ENCODE results near the gene CAMK2N1. TPM values are rescaled to one million over a fixed set of nuclear protein-coding genes. Genes with fewer than 3 reads are reported as not detected.

Gene CAMK2N1
- total and polyA plus RNA-seq, 2 donors (not counting 1 experiment from before 2014, with no cell fraction given) = 79.9 to 156 TPM

DNA sequence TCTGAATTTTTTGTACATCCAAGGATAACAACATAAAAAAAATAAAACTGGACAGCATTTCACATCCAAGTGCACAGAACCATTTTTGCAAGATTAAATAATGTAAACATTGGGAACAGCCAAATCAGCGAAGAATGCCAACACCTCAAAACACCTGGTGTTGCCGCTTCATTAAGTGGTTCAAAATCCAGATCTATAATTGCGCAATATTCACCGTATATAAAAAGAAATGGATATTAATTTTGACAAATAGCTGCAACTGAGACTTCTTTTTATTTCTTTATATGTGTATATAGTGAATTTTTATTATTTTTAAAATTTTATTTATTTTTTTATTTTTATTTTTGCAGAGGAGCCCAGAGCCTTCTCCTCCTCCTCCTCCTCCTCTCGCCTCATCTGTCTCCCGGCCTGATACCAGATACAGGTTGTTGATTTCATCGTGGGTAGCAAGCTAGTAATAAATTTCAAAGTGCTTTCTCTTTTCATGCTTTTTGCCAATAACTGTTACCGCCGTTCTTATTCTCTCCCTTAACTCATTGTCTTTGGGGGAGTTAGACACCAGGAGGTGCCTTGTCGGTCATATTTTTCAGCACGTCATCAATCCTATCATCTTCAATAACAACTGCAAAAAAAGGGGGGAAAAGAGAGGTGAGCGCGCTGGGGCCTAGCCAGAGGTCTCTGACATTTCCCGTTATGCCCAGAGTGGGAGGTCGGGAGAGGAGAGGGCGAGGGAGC, 2.7 kb downstream of the CAMK2N1 start:
- Histone ChIP-seq H3K79me2 (ENCODE audit: control insufficient read depth, insufficient read depth, low read length) (peaks cover 31% of the 10 kb centered on the region), H3K9ac (ENCODE audit: insufficient read depth, low read length) (peak overlapping the region; percentile 92), H2AFZ (ENCODE audit: low read length) (no peak overlapping the region), H3K9me3 (ENCODE audit: control insufficient read depth, insufficient read depth, low read depth, low read length) (no peaks in the 10 kb centered on the region), H4K20me1 (ENCODE audit: control insufficient read depth, extremely low read depth, insufficient read depth, low read length) (no peaks in the 10 kb centered on the region), H3K4me3 (replicated peaks in 1 of 4; ENCODE audit: control extremely low read depth in 1 of 4, insufficient read depth in 1 of 4, low read depth in 3 of 4, low read length in 4 of 4) (peak overlapping the region; percentile 77 to 99 (median 88)), H3K4me2 (ENCODE audit: extremely low read depth, insufficient read depth, low read length) (peak overlapping the region; percentile 95), H3K4me1 (ENCODE audit: control insufficient read depth, extremely low read depth, insufficient read depth, low read length) (peaks cover 30% of the 10 kb centered on the region), H3K36me3 (ENCODE audit: control insufficient read depth, insufficient read depth, low read length) (no peaks in the 10 kb centered on the region), H3K27ac (ENCODE audit: insufficient read depth, low read length) (peak overlapping the region; percentile 53), H3K27me3 (ENCODE audit: control insufficient read depth, insufficient read depth, low read length) (no peaks in the 10 kb centered on the region)
- TF ChIP-seq, protein P1, sequence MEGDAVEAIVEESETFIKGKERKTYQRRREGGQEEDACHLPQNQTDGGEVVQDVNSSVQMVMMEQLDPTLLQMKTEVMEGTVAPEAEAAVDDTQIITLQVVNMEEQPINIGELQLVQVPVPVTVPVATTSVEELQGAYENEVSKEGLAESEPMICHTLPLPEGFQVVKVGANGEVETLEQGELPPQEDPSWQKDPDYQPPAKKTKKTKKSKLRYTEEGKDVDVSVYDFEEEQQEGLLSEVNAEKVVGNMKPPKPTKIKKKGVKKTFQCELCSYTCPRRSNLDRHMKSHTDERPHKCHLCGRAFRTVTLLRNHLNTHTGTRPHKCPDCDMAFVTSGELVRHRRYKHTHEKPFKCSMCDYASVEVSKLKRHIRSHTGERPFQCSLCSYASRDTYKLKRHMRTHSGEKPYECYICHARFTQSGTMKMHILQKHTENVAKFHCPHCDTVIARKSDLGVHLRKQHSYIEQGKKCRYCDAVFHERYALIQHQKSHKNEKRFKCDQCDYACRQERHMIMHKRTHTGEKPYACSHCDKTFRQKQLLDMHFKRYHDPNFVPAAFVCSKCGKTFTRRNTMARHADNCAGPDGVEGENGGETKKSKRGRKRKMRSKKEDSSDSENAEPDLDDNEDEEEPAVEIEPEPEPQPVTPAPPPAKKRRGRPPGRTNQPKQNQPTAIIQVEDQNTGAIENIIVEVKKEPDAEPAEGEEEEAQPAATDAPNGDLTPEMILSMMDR (conservative IDR thresholded peaks at IDR 0.05 in 1 of 2, IDR thresholded peaks at IDR 0.05 in 1 of 2; ENCODE audit: low read depth in 1 of 2, low read length in 2 of 2) = no peak
- TF ChIP-seq EZH2 (IDR thresholded peaks at IDR 0.05; ENCODE audit: low read length, missing control alignments) = no peak
- no peak for DNase-seq (ENCODE audit: low read depth in 2 of 2)

DNA sequence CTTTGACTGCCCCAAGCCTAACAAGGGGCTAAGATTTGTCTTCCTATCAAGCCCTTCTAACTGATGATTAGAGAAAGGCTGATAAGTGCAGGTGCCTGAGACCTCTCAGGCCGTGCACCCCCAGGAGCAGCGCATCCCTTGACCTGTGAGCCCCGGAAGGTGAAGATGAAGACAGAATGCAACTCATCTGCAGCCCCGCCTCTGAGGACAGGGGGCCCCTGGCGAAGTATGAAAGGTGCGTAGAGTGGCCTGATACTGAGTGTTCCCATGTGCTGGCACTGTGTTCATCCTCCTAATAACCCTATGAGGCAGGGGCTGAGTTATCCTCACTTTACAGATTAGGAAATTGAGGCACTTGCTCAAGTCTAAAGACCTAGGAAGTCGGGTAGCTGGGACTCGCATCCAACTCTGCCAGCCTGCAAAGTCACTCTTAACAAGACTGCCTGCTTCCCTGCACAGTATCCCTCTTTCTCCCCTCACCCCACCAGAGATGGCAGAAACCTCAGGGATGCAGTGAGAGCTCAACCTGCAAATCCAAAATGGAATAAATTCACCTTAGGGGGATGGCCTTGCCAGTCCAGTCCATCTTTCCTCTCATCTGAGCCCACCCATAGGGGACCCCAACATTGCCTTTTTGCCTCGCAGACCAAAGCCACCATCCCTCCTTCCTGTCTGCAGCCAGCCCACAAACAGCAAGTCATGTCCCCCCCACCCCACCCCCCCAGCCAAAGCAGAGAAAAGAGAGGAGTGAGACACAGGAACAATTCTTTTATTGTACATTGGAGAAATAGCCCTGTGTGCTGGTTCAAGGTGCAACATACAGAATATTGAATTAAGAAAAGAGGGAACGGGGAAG, 4.1 kb downstream of the CAMK2N1 start:
- TF ChIP-seq EZH2 (IDR thresholded peaks at IDR 0.05; ENCODE audit: low read length, missing control alignments) = no peak
- TF ChIP-seq, protein P1 (conservative IDR thresholded peaks at IDR 0.05 in 1 of 2, IDR thresholded peaks at IDR 0.05 in 1 of 2; ENCODE audit: low read depth in 1 of 2, low read length in 2 of 2) = no peak
- Histone ChIP-seq H3K9me3 (ENCODE audit: control insufficient read depth, insufficient read depth, low read depth, low read length) (no peaks in the 10 kb centered on the region), H3K9ac (ENCODE audit: insufficient read depth, low read length) (no peak overlapping the region), H4K20me1 (ENCODE audit: control insufficient read depth, extremely low read depth, insufficient read depth, low read length) (no peaks in the 10 kb centered on the region), H3K27ac (ENCODE audit: insufficient read depth, low read length) (peak overlapping the region; percentile 27), H3K27me3 (ENCODE audit: control insufficient read depth, insufficient read depth, low read length) (no peaks in the 10 kb centered on the region), H3K4me1 (ENCODE audit: control insufficient read depth, extremely low read depth, insufficient read depth, low read length) (peaks cover 38% of the 10 kb centered on the region), H2AFZ (ENCODE audit: low read length) (no peak overlapping the region), H3K4me2 (ENCODE audit: extremely low read depth, insufficient read depth, low read length) (peak overlapping the region; percentile 4), H3K79me2 (ENCODE audit: control insufficient read depth, insufficient read depth, low read length) (peaks cover 31% of the 10 kb centered on the region), H3K4me3 (replicated peaks in 1 of 4; ENCODE audit: control extremely low read depth in 1 of 4, insufficient read depth in 1 of 4, low read depth in 3 of 4, low read length in 4 of 4) (peak overlapping the region in 1 of 4 experiments; percentile 99), H3K36me3 (ENCODE audit: control insufficient read depth, insufficient read depth, low read length) (no peaks in the 10 kb centered on the region)
- DNase-seq (ENCODE audit: low read depth in 2 of 2) = no peak

DNA sequence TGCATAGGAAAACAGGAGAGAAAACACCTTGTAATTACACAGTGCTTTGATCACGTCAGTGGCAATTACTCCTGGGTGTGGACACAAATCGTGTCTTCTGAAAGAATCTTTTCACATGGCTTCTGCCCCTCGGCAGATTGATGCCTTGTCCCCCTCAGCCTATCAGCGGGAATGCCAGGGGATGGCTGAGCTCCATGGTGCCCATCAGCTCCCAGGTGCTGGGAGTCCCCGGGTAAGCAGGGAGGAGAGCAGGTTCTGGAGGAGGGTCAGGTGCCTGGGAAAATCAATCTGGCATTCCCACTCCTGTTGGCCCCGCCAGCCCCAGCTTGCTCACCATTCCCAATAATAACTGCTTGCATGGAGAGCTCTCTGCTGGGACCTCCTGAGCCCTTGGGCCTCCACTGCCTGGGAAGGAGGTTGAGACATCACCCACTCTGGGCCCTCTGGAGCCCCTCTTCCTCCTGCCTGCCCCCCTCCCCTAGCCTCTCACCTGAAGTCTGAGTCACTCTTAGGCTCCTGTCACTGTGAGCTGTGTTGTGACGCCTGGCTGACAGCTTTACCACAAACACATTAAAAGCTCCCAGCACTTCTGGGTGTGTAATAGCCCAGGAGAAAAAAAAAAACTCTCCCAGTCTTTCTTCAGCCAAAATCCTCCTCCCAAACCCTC, 4.9 kb downstream of the CAMK2N1 start:
- no peak overlapping the region for H2AFZ ChIP-seq (ENCODE audit: low read length)
- H4K20me1 ChIP-seq (ENCODE audit: control insufficient read depth, extremely low read depth, insufficient read depth, low read length) = no peaks in the 10 kb centered on the region
- H3K79me2 ChIP-seq (ENCODE audit: control insufficient read depth, insufficient read depth, low read length) = peaks cover 31% of the 10 kb centered on the region
- peak in 1 of 2 donors; percentile 49 for DNase-seq (ENCODE audit: low read depth in 2 of 2)
- no peak overlapping the region for H3K4me2 ChIP-seq (ENCODE audit: extremely low read depth, insufficient read depth, low read length)
- H3K4me1 ChIP-seq (ENCODE audit: control insufficient read depth, extremely low read depth, insufficient read depth, low read length) = peaks cover 44% of the 10 kb centered on the region
- H3K9ac ChIP-seq (ENCODE audit: insufficient read depth, low read length) = no peak overlapping the region
- TF ChIP-seq, protein P1 (conservative IDR thresholded peaks at IDR 0.05 in 1 of 2, IDR thresholded peaks at IDR 0.05 in 1 of 2; ENCODE audit: low read depth in 1 of 2, low read length in 2 of 2) = no peak
- TF ChIP-seq EZH2 (IDR thresholded peaks at IDR 0.05; ENCODE audit: low read length, missing control alignments) = no peak
- no peak overlapping the region for H3K4me3 ChIP-seq (replicated peaks in 1 of 4; ENCODE audit: control extremely low read depth in 1 of 4, insufficient read depth in 1 of 4, low read depth in 3 of 4, low read length in 4 of 4)
- no peaks in the 10 kb centered on the region for H3K27me3 ChIP-seq (ENCODE audit: control insufficient read depth, insufficient read depth, low read length)
- no peaks in the 10 kb centered on the region for H3K9me3 ChIP-seq (ENCODE audit: control insufficient read depth, insufficient read depth, low read depth, low read length)
- H3K36me3 ChIP-seq (ENCODE audit: control insufficient read depth, insufficient read depth, low read length) = no peaks in the 10 kb centered on the region
- H3K27ac ChIP-seq (ENCODE audit: insufficient read depth, low read length) = peak overlapping the region; percentile 27
